Stimulated activated CD4-positive, alpha-beta T cell treated with anti-CD3 and anti-CD28 coated beads, Interleukin-1b, Interleukin-23, amount 100 ng/mL, for 4 hours (primary cell): ENCODE results near the gene PLPP7.
"Not testable (repeated sequence)": the region's sequence is repeated elsewhere in the genome, so short reads cannot be mapped to it uniquely, and the experiment has no call there.

Experiments
- DNase-seq, 2 donors: peaks; one replicate each; pipeline ENCODE4 v3.0.0-alpha.2; 2020; ENCODE audit warnings: low read depth in 2 of 2

The PLPP7 gene

DNA sequence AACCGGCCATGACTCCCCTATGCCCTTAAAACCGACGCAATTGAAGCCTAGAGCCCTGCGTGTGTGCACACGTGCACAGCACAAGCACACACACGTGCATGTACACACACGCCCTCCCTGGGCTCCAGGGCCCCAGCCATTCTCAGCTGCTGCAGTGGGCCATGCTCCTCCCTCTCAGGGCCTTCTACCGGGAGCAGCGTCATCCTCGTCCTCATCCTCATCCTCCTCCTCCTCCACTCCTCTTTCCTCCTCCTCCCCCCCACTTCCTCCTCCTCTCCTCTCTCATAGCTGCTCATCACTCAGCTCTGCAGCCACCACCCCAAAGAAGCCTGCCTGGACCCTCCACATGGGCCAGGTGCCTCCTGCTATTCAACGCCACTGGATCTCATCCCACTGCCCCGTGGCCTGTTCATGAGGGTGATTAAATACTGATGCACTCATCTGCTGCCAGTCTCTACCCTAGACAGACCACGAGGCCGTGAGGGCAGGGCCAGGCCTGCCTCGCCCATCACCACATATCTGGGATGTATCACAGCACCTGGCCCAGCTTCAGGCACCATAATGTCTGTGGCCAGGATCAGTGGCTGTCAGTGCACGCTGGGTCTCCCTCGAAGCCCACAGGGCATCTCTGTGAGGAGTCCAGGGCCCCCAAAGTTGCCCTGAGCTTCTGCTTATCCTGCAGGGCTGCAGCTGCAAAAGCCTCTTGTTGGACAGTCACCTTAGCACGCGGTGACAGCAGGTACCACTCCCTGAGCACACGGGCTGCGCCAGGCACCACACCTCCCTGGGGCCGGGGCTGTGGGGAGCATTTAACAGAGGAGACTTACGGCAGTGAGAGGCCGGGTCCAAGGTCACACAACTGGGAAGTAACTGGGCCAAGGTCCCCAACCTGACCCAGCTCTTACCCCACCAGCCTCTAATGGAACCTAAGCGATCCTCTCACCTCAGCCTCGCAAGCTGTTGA, 23.0 kb upstream of the PLPP7 start:
- no peak for DNase-seq

- DNase-seq, result no peak
These were observed 19.1 kb upstream of the PLPP7 start for GRCh38 chr9:131270171-131271015.

DNA sequence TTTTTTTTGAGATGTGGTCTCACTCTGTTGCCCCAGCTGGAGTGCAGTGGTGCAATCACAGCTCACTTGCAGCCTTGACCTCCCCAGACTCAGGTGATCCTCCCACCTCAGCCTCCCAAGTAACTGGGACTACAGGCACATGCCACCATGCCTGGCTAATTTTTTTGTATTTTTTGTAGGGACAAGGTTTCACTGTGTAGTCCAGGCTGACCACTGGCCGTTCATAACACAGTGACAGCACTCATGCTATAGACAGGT, 18.6 kb upstream of the PLPP7 start:
- DNase-seq, result not testable (repeated sequence)

DNA sequence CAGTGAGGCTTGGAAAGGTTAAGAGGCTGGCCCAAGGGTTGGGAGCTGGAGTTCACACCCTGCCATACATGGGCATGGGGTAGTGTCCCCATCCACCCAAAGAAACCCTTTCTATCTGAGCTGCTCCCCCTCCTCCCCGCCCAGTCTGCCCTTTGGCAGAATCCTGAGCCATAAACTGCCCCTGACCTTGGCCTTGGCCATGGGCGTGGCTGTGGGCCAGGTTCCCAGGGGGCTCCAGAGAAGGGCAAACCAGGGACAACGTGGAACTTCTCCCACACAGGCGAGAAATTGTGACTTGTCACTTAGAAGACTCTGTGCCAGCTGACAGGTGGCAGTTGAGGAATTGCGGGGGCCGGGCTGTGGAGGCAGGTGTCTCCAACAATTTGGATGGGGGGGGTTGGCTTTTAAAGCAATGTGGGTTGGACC, 18.0 kb upstream of the PLPP7 start:
- DNase-seq, result no peak

- no peak for DNase-seq
These were observed 17.3 kb upstream of the PLPP7 start for GRCh38 chr9:131272212-131272611.

- no peak for DNase-seq
These were observed 16.2 kb upstream of the PLPP7 start for GRCh38 chr9:131273146-131273855.

GRCh38 chr9:131273856-131274673, 15.5 kb upstream of the PLPP7 start:
- no peak for DNase-seq

GRCh38 chr9:131274674-131275331, 14.7 kb upstream of the PLPP7 start:
- no peak for DNase-seq

- no peak for DNase-seq
These were observed 14.0 kb upstream of the PLPP7 start for GRCh38 chr9:131275332-131276093.

GRCh38 chr9:131276094-131276888, 13.2 kb upstream of the PLPP7 start, which contains the start of gene FAM78A:
FAM78A (minus strand) TSS chr9:131276510; CDS start chr9:131276179, 331 bp downstream.
- no peak for DNase-seq

DNA sequence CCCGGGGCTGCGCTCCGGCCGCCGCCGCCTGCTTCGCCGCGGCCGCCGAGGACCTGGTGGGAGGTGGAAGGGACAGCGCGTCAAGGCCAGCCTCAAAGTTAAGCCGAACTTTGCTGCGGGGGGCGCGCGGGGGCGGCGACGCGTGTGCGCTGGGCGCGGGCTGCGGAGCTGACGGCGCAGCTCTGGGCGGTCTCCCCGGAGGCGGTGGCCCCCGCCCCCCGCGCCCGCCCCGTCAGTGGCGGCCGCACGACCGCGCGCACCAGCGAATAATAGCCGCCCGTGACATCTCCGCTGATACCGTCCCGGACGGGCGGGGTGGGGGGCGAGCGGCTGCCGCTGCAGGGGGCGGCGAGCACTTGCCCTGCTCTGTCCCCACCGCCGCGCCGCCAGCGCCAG, 12.6 kb upstream of the PLPP7 start:
- DNase-seq, result no peak

GRCh38 chr9:131277287-131277909, 12.1 kb upstream of the PLPP7 start:
- DNase-seq, result no peak

GRCh38 chr9:131277910-131278701, 11.4 kb upstream of the PLPP7 start:
- peak; percentile 56 to 64 for DNase-seq

- no peak for DNase-seq
These were observed 10.8 kb upstream of the PLPP7 start for GRCh38 chr9:131278702-131279111.

DNA sequence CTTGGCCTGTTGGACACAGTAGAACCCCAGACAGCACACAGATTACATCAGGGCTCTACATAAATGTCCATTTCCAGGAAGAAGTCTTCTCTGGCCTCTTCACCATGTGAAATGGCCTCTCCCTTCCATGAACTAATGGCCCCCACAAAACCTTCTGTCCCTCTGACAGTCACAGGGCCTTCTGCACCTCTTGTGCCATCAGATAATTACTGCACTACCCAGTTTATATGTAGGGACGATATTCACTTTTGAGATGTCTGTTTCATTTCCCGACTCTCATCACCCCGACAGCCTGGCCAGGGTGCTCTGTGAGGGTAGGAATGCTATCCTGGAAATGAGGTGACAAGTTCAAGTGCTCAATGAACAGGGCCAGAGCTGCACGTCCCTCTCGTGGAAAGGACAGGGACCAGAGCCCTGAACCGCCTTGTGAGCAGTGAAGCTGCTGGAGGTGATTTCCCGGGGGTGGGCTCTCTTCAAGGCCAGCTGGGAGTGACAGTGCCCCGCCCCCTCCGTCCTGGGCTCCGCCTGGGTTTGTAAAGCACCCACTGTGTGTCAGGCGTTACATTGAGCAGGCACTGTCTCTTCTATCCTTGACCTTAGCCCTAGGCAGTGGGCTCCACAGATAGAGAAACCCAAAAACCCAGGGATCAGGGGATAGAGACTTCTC, 10.2 kb upstream of the PLPP7 start:
- no peak for DNase-seq

DNA sequence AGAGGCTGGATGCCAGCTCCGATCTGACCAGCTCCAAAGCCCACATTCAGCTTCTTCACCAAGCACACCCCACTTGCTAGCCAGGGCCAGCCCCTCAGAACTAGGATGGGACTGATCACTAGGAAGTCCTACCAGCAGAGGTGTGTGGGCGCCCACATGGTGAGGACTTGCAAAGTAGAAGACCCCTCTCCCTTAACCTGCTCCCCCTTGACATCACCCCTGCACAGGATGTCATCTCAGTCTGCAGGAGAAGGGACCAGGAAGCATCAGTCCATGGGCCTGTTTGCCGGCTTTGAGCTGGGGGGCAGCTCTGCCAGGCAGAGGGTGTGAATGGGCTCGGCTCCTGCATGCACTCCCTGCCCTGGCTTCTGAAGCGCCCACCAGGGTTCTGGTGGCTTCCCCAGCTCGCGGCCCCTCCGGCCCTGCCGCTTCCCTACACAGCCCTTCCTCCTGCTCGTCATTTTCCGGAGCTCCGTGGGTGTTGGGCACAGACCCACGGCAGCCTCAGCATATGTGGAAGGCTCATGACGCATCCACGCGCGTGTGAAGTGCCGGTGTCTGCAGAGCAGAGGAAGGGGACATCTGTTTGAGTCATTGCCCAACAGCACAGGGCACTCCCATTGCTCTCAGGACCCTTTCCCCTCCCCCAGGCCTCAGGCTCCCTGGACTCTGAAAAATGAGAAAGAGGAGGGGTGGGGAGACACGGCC, 9.5 kb upstream of the PLPP7 start:
- DNase-seq, result no peak

DNA sequence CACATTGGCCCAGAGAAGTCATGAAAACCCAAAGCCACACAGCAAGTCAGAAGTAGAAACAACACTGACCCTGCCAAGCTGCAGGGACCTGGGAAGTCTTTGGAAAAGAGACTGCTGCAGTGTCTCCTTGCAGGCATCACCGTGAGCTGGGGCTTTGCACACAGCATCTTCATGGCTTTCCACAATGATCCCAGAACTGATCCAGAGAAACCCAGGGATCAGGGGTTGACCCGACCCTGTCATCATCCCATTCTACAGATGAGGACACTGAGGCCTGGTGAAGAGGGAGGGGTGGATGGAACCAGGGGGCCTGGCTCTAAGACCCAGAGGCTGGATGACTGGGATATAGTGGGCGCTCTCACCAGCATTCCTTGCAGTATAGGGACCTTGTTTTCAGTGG, 8.9 kb upstream of the PLPP7 start:
- no peak for DNase-seq
